CD14-positive monocyte (primary cell): ENCODE data around the gene MKRN3. TPM values are rescaled to one million over a fixed set of nuclear protein-coding genes. Genes with fewer than 3 reads are reported as not detected.

ENCODE experiments used
- DNase-seq, 3 donors: peaks; one replicate each; pipeline ENCODE4 v3.0.0-alpha.2; 2011 to 2022
- H2AFZ ChIP-seq: 2 replicates; pipeline ENCODE4 v1.6.0; 2012; ENCODE audit warnings: mild to moderate bottlenecking, low read depth, low read length, inconsistent platforms; ENCODE audit not compliant: insufficient read depth, poor library complexity, severe bottlenecking
- H3K27ac ChIP-seq, 2 donors: 1 replicate in 1 of 2; 2 replicates in 1 of 2; pipeline ENCODE4 v1.5.1; 2012 to 2013; ENCODE audit warnings: low read length in 2 of 2, control low read depth in 1 of 2, inconsistent platforms in 1 of 2, low read depth in 1 of 2, mild to moderate bottlenecking in 1 of 2
- H3K27me3 ChIP-seq, 2 donors: one replicate each; pipeline versions ENCODE4 v1.6.0 to v1.6.1; 2011 to 2013; ENCODE audit warnings: low read length in 2 of 2; ENCODE audit not compliant: control insufficient read depth in 2 of 2, insufficient read depth in 2 of 2
- H3K36me3 ChIP-seq, 2 donors: replicated peaks in 1 of 2; 1 replicate in 1 of 2; 2 replicates in 1 of 2; pipeline versions ENCODE4 v1.5.1 to v1.6.1; 2012 to 2013; ENCODE audit warnings: low read length in 2 of 2, control low read depth in 1 of 2, inconsistent platforms in 1 of 2, mild to moderate bottlenecking in 1 of 2; ENCODE audit not compliant: insufficient read depth in 2 of 2, control insufficient read depth in 1 of 2
- H3K4me1 ChIP-seq, 2 donors: 1 replicate in 1 of 2; 2 replicates in 1 of 2; pipeline versions ENCODE4 v1.5.1 to v1.6.1; 2012 to 2013; ENCODE audit warnings: low read length in 2 of 2, control low read depth in 1 of 2, inconsistent platforms in 1 of 2, mild to moderate bottlenecking in 1 of 2, moderate library complexity in 1 of 2; ENCODE audit not compliant: insufficient read depth in 2 of 2, control insufficient read depth in 1 of 2
- H3K4me2 ChIP-seq: replicated peaks from 2 replicates; pipeline ENCODE3; 2012; ENCODE audit warnings: low read length, moderate library complexity, mild to moderate bottlenecking; ENCODE audit not compliant: poor library complexity, severe bottlenecking; ENCODE audit errors: extremely low read depth
- H3K4me3 ChIP-seq, 3 experiments: fragments of 200-600 bp in 1 of 3; sonication (generic) in 1 of 3; replicated peaks in 1 of 3; 1 replicate in 2 of 3; 2 replicates in 1 of 3; pipeline ENCODE4 v1.5.1; 2011 to 2013; ENCODE audit warnings: low read length in 3 of 3, mild to moderate bottlenecking in 3 of 3, control low read depth in 2 of 3, low read depth in 2 of 3, inconsistent platforms in 1 of 3, moderate library complexity in 1 of 3
- H3K79me2 ChIP-seq: 2 replicates; pipeline ENCODE4 v1.6.0; 2012; ENCODE audit warnings: mild to moderate bottlenecking, control low read depth, inconsistent platforms, low read length, moderate library complexity; ENCODE audit not compliant: insufficient read depth
- H3K9ac ChIP-seq: 2 replicates; pipeline ENCODE4 v1.6.0; 2017; ENCODE audit warnings: low read length, mild to moderate bottlenecking; ENCODE audit not compliant: insufficient read depth, poor library complexity, severe bottlenecking
- H3K9me3 ChIP-seq, 2 donors: replicated peaks in 1 of 2; 1 replicate in 1 of 2; 2 replicates in 1 of 2; pipeline versions ENCODE4 v1.5.1 to v1.6.1; 2012 to 2013; ENCODE audit warnings: low read length in 2 of 2, control low read depth in 1 of 2; ENCODE audit not compliant: control insufficient read depth in 1 of 2, insufficient read depth in 1 of 2
- H4K20me1 ChIP-seq: 2 replicates; pipeline ENCODE4 v1.6.0; 2012; ENCODE audit warnings: mild to moderate bottlenecking, low read length, control low read depth, moderate library complexity; ENCODE audit not compliant: insufficient read depth
- H3K27ac Mint-ChIP-seq, 7 donors: one replicate each; pipeline ENCODE4 v1.8.0; 2020; ENCODE audit warnings: mild to moderate bottlenecking in 7 of 7, mixed read lengths in 7 of 7, moderate library complexity in 6 of 7, inconsistent platforms in 2 of 7
- H3K27me3 Mint-ChIP-seq, 3 donors: one replicate each; pipeline ENCODE4 v1.8.0; 2021 to 2022; ENCODE audit warnings: low read depth in 3 of 3, mild to moderate bottlenecking in 3 of 3, mixed read lengths in 3 of 3, moderate library complexity in 3 of 3, inconsistent platforms in 1 of 3
- H3K36me3 Mint-ChIP-seq, 2 donors: one replicate each; pipeline ENCODE4 v1.8.0; 2020; ENCODE audit warnings: mixed read lengths in 2 of 2, inconsistent platforms in 1 of 2, mild to moderate bottlenecking in 1 of 2
- H3K4me1 Mint-ChIP-seq: one replicate; pipeline ENCODE4 v1.8.0; 2020; ENCODE audit warnings: mild to moderate bottlenecking, mixed read lengths
- H3K4me3 Mint-ChIP-seq, 2 donors: one replicate each; pipeline ENCODE4 v1.8.0; 2020; ENCODE audit warnings: mild to moderate bottlenecking in 2 of 2, mixed read lengths in 2 of 2, moderate library complexity in 1 of 2
- H3K9me3 Mint-ChIP-seq, 7 donors: one replicate each; pipeline ENCODE4 v1.8.0; 2020 to 2022; ENCODE audit warnings: mixed read lengths in 7 of 7, mild to moderate bottlenecking in 6 of 7, moderate library complexity in 6 of 7, inconsistent platforms in 2 of 7
- CTCF ChIP-seq: fragments of 200-600 bp; IDR thresholded peaks from one replicate; pipeline ENCODE4 v1.8.0; 2022; ENCODE audit warnings: antibody characterized with exemption, mild to moderate bottlenecking
- WGBS: methylation state at CpG from one replicate; pipeline ENCODE4 v1.1.5; 2013; ENCODE audit warnings: missing lambda C conversion rate; ENCODE audit not compliant: insufficient coverage; 5-methylcytosine and 5-hydroxymethylcytosine counted together
- intact Hi-C, 2 donors: fragments of 100-400 bp; cut with micrococcal nuclease; formaldehyde crosslinking; loops; one replicate each; pipeline versions ENCODE4 v1.15.0 to v1.15.1; 2023
- polyA plus RNA-seq, 3 donors: library from polyadenylated mRNA; depleted of rRNA in 1 of 3; unstranded in 2 of 3; stranded (reverse) in 1 of 3; fragments of 300-500 nt in 2 of 3; fragments of >200 nt in 1 of 3; fragmentation: Illumina TruSeq in 2 of 3; gene quantifications; 1 replicate in 2 of 3; 2 replicates in 1 of 3; pipeline ENCODE4 v1.2.3, GENCODE V29; 2012 to 2021

The MKRN3 gene
- polyA plus RNA-seq, 3 donors, result 0.33 TPM; not detected in 2

GRCh38 chr15:23572844-23573243 is 7.4 kb downstream of the MKRN3 start:
- Histone ChIP-seq H3K4me3 (no peak overlapping the region), H3K79me2 (no peaks in the 10 kb centered on the region), H3K27ac (no peak overlapping the region), H3K27me3 (no peaks in the 10 kb centered on the region), H3K4me1 (no peaks in the 10 kb centered on the region), H2AFZ (no peak overlapping the region), H3K4me2 (no peak overlapping the region), H3K9me3 (no peaks in the 10 kb centered on the region), H3K36me3 (no peaks in the 10 kb centered on the region), H3K9ac (no peak overlapping the region), H4K20me1 (no peaks in the 10 kb centered on the region)
- no peak overlapping the region for H3K4me3 Mint-ChIP-seq
- DNase-seq, result no peak
- peaks cover 0 to 3% (median 0%) of the 10 kb centered on the region in 7 donors for H3K9me3 Mint-ChIP-seq
- 86% methylated on average over 1 of the region's 4 CpGs for WGBS
- H3K4me1 Mint-ChIP-seq, result no peaks in the 10 kb centered on the region
- peaks cover 0 to 4% (median 0%) of the 10 kb centered on the region in 3 donors for H3K27me3 Mint-ChIP-seq
- intact Hi-C loops, result no loop called here
- no peak overlapping the region for H3K27ac Mint-ChIP-seq
- no peak for TF ChIP-seq CTCF
- no peaks in the 10 kb centered on the region for H3K36me3 Mint-ChIP-seq

- Histone ChIP-seq H3K9me3 (no peaks in the 10 kb centered on the region), H3K4me2 (no peak overlapping the region), H3K27ac (no peak overlapping the region), H3K27me3 (no peaks in the 10 kb centered on the region), H2AFZ (no peak overlapping the region), H3K79me2 (no peaks in the 10 kb centered on the region), H4K20me1 (no peaks in the 10 kb centered on the region), H3K9ac (no peak overlapping the region), H3K4me3 (no peak overlapping the region), H3K4me1 (no peaks in the 10 kb centered on the region), H3K36me3 (no peaks in the 10 kb centered on the region)
- no peak for DNase-seq
- intact Hi-C loops, result no loop called here
- TF ChIP-seq CTCF, result no peak
- Mint-ChIP-seq H3K27me3 (peaks cover 0 to 4% (median 0%) of the 10 kb centered on the region in 3 donors), H3K27ac (no peak overlapping the region), H3K36me3 (no peaks in the 10 kb centered on the region), H3K4me3 (no peak overlapping the region), H3K4me1 (no peaks in the 10 kb centered on the region), H3K9me3 (peaks cover 0 to 3% (median 1%) of the 10 kb centered on the region in 7 donors)
- WGBS, result 42% methylated on average over 2 of the region's 3 CpGs
Measured at GRCh38 chr15:23574742-23575141, 9.3 kb downstream of the MKRN3 start.
